Muscle of back (tissue), 11 donors: ENCODE data around the gene TPRKB. TPM values are rescaled to one million over a fixed set of nuclear protein-coding genes. Genes with fewer than 3 reads are reported as not detected.
"Not testable (repeated sequence)": the region's sequence is repeated elsewhere in the genome, so short reads cannot be mapped to it uniquely, and the experiment has no call there.

Source experiments
- DNase-seq, 3 donors: peaks; one replicate each; pipeline versions ENCODE4 v3.0.0 to v3.0.0-alpha.2; 2013
- polyA plus RNA-seq, 10 donors: library from polyadenylated mRNA; unstranded; fragments of 120-200 nt; gene quantifications; one replicate each; pipeline ENCODE4 v1.2.1, GENCODE V29; 2013; ENCODE audit not compliant: insufficient read length in 10 of 10

TPRKB gene
- polyA plus RNA-seq, 10 donors = 40.1 to 49.2 (median 44.3) TPM

DNA sequence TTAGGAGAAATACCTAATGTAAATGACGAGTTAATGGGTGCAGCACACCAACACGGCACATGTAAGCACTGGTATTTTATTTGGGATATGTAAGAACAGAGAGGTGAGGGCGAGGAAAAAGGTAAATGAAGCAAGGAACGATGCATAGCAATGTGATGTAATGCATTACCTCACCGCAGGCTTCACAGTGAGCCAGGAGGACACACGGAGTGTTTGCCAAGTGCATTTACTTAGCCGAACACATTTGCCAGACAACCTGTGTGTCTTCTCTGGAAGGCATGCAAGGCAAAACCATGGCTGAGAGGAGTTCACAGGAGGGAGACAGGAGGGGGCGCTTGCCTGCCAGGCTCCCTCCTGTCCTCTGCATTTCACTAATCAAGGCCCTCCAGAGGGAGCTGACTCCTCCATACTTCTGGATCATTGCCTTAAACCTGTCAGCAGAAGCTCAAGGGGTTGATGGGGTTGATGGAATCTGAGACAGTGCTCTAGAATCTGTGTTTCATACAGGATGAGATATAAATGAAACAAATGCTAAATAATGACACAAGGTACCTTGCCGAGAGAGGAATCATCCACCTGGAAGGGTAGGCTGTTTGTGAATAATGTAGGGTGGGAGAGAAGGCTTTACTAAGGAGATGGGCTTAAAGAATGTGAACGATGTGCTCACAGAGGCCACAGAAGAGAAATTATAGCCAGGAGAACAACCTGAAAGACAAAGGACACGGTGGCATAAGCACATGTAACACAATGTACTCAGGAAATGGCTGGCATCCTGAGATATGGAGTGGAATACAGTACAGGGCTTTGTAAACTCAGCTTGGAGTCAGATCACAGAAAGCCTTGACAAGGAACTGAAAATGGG, 9.1 kb upstream of the TPRKB start:
- DNase-seq = no peak

- DNase-seq = no peak
Measured at GRCh38 chr2:73740767-73741166, 3.6 kb upstream of the TPRKB start.

DNA sequence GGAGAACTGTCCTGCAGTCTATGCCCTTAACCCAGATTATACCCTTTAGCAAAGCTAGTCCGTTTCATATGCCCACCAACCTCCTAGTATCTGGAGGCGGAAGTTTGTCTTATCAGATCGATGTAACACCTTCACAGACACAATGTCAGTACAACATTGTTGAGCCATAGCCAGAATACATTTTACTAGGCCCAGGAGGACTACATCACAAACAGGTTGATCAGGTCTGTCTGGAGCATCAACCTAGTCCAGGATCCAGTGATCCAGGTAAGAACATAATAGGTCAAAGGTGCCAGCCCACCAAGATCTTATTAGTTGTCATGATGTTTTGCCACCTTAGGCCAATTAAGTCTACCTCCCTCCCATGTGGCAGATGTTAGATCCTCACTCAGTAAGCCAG, 2.0 kb upstream of the TPRKB start:
- DNase-seq = no peak

GRCh38 chr2:73736378-73736777, 767 bp downstream of the TPRKB start:
- no peak for DNase-seq

GRCh38 chr2:73730810-73731209, 6.3 kb downstream of the TPRKB start:
- DNase-seq = no peak

DNA sequence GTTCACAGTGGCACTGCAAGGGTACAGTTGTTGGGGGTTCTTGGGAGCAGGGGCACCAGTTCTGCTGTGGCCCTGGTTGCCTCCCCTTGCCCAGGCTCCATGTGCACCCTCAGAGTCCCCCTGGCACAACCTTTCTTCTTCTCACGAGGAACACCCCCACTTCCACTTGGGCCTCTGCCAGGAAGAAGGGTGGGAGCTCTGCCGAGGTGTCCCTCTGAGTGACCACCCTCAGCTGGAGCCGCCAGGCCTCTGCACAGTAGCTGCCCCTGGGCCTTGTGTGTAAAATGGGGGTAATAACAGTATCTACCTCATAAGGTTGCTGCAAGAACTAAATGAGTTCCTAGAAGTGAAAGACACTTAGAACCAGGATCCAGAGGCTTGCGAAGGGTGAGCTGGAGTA, 8.4 kb downstream of the TPRKB start:
- DNase-seq = no peak

DNA sequence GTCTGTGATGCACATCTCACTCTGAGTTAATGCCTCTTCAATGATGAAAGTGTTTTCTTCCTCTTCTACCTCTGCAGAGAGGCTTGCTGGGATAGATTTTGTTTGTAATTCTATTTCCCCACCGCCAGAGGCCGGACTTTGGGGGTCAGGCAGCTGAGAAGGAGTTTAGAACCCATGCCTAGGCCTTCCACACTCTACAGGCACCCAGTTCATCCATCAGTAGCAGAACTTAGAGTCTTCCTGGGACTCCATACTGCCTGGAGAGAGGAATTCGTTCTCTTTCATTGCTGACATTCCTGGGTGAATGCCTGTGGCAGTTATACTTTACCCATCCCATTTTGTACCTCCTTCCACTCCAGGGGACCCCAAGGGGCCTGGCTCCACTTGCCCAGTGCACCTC, 9.1 kb downstream of the TPRKB start:
- DNase-seq = no peak

DNA sequence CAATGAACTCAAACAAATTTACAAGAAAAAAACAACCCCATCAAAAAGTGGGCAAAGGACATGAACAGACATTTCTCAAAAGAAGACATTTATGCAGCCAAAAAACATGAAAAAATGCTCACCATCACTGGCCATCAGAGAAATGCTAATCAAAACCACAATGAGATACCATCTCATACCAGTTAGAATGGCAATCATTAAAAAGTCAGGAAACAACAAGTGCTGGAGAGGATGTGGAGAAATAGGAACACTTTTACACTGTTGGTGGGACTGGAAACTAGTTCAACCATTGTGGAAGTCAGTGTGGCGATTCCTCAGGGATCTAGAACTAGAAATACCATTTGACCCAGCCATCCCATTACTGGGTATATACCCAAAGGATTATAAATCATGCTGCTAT, 10.5 kb downstream of the TPRKB start:
- DNase-seq = not testable (repeated sequence)

DNA sequence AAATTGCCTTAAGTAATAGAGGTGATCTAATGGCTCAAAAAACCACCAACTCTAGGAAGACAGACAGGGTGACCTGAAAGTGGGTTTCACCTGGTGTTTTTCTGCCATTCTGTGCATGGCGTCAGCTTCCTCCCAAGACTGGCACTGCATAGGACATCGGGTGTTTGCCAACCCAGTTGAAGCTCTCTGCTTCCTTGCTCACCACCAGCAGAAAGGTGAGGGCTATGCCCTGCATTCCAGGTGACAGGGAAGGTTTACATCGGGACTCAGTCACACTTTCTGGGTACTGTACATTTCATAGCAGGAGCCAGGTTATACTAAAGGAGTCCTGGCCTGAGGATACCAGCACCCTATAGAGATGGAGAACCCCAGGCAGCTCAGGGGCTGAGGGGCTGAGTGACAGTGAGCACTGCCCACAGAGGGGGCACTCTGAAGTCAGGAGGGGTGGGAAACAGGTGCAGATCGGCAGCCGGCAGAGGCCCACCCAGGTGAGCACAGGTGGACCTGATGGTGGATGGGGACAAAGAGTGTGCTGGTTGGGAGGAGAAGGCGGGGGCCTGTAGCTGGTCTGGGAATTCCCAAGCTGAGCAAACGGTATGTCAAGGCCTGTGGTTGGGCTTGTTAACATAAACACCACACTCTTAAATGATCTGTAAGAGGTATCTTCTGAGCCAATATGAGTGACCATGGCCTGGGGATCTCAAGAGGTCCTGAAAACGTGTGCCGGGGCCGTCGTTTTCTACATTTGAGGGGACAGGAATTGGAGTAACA, 18.1 kb downstream of the TPRKB start:
- no peak for DNase-seq

- no peak for DNase-seq
Measured at GRCh38 chr2:73718421-73718820, 18.7 kb downstream of the TPRKB start.

DNA sequence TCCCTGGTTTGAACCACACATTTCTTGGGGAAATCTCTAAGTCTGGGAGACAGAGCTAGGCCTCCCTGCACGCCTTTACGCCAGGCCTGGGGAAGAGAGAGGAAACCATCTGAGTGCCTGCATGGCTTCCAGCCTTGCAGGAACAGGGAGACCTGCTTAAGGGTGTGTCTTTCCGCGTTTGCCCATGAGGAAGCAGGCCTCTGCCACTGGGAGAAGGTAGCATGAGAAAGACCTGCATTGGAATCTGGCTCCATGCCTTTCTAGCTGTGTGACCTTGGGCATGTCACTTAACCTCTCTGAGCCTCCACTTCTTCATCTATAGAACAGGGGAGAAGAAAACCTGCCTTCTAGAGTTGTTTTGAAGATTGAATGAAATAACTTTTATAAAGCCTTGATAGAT, 19.4 kb downstream of the TPRKB start:
- not testable (repeated sequence) for DNase-seq

DNA sequence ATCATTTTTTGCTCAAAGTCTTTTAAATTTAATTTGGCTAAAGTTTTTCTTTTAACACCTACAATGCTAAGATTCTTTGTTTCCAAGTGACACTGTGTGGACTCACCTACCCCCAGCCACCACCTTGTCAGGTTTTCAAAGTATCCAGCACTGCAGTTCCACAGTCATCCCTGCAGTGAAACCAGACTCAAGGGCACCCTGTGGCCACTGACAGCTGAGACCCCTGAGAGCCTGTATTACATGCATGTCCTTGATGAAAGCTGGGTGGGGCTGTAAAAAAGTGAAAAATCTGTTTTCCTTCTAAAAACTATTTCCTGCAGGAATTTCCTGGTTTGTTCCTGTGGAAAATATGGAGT, 19.9 kb downstream of the TPRKB start:
- no peak for DNase-seq

DNA sequence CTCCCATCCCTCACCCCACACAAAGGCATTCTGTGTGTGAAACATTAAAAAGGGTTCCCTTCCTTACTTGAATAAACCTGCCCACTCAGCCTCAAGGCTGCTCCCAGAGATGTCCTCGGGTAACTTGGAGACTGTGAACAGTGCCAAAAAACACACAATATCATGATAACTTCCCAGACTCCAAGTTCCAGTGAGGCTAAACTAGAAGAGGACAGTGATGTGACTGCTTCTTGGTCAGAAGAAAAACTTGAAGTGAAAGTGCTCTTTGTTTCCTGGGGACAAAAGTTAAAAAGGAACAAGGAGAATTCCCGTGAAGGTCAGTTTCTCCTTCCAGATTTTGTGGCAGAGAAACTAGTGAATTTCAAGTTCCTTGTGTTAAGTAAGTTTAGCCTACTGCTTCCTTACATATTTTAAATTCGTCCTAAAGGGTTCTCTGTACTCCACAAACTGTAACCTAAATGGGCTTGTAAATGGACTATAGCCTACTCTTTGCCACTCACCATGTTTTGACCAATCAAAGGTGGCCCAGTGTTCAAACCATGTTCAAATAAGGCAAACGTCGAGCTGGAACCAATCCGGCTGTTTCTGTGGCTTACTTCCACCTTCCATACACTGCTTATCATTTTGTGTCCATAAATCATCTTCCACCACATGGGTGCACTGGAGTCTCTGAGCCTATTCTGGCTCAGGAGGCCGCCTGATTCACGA, 20.4 kb downstream of the TPRKB start:
- DNase-seq = no peak

DNA sequence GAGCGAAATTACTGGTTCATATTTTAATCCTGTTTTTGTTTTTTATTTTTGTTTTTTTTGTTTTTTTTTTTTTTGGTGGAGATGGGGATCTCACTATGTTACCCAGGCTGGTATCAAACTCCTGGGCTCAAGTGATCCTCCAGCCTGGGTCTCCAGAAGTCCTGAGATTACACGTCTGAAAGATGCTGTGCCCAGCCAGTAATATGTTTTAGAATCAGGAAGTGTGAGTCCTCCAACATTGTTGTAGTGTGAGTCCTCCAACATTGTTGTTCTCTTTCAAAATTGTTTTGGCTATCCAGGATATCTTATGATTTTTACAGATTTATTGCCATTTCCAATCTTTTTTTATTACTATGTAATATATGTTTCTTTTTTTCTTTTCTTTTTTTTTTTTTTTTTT, 23.1 kb downstream of the TPRKB start:
- no peak for DNase-seq

GRCh38 chr2:73708527-73708926, 28.6 kb downstream of the TPRKB start:
- no peak for DNase-seq

DNA sequence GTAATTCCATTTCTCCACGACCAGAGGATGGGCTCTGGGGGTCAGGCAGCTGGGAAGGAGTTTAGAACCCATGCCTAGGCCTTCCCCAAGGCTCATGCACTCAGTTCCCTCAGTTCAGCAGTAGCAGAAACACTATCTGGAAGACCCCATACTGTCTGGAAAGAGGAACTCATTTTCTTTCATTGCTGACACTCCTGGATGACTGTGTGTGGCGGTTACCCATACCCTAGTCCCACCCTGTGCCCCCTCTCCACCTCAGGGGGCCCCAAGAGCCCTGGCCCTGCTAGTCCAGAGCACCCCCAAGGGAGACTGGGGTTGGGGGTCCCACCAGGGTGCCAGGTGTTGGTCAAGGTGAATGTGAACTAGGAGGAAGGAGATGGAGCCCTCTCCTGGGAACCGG, 29.5 kb downstream of the TPRKB start:
- DNase-seq = no peak

- no peak for DNase-seq
Measured at GRCh38 chr2:73707058-73707457, 30.1 kb downstream of the TPRKB start.

- DNase-seq = no peak
Measured at GRCh38 chr2:73705091-73705490, 32.1 kb downstream of the TPRKB start.

GRCh38 chr2:73704285-73704684, 32.9 kb downstream of the TPRKB start:
- no peak for DNase-seq

DNA sequence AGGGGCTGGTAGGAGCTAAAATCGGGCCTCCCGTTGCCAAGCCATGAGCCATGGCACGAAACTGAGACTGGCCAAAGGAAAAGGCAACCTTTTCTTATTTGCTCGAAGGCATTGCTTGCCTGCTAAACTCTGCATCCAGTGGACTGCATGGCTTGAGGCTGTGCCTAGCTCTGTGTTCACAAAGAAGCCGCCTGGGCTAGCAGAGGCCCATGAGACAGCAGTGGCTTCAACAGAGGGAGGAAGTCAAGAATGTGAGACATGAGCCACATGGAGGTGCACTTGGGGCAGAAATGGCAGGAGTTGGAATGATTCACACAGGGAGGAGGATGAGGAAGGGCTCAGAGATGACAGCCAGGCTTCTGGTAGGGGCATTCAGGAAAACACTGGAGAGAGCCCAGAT, 33.5 kb downstream of the TPRKB start:
- DNase-seq = no peak

GRCh38 chr2:73702852-73703493, 34.2 kb downstream of the TPRKB start:
- not testable (repeated sequence) for DNase-seq
